Keratinocyte (primary cell): ENCODE data around the gene DPH6. TPM values are rescaled to one million over a fixed set of nuclear protein-coding genes. Genes with fewer than 3 reads are reported as not detected.
A peak's percentile ranks its signal among the peaks of the same experiment; 100 is the strongest.

Experiments
- DNase-seq: peaks from one replicate; pipeline ENCODE4 v3.0.0-alpha.2; 2011; ENCODE audit warnings: low read depth, missing footprints, low spot score
- FAIRE-seq: peaks from 2 replicates; lab custom pipeline; 2011; peaks lifted over from hg19 to GRCh38; lab: Jason Lieb, UNC
- H2AFZ ChIP-seq: 2 replicates; pipeline ENCODE4 v1.6.0; 2012; ENCODE audit warnings: low read length, control low read depth, inconsistent platforms; ENCODE audit not compliant: control insufficient read depth
- H3K27ac ChIP-seq: 2 replicates; pipeline ENCODE4 v1.5.1; 2011; ENCODE audit warnings: low read length; ENCODE audit not compliant: control insufficient read depth, insufficient read depth
- H3K27me3 ChIP-seq: 3 replicates; pipeline ENCODE4 v1.6.0; 2011; ENCODE audit warnings: low read length; ENCODE audit not compliant: control insufficient read depth, insufficient read depth; ENCODE audit errors: extremely low read depth
- H3K36me3 ChIP-seq, 2 experiments: 2 replicates in 1 of 2; 3 replicates in 1 of 2; pipeline ENCODE4 v1.5.1; 2011; ENCODE audit warnings: low read length in 2 of 2, mild to moderate bottlenecking in 1 of 2; ENCODE audit not compliant: control insufficient read depth in 2 of 2, insufficient read depth in 2 of 2; ENCODE audit errors: extremely low read depth in 1 of 2
- H3K4me1 ChIP-seq: 3 replicates; pipeline ENCODE4 v1.5.1; 2011; ENCODE audit warnings: low read length; ENCODE audit not compliant: control insufficient read depth, insufficient read depth; ENCODE audit errors: extremely low read depth
- H3K4me2 ChIP-seq: 3 replicates; pipeline ENCODE4 v1.6.0; 2011; ENCODE audit warnings: low read depth, low read length; ENCODE audit not compliant: control insufficient read depth, insufficient read depth; ENCODE audit errors: extremely low read depth
- H3K4me3 ChIP-seq, 3 experiments: fragments of 200-600 bp in 1 of 3; sonication (generic) in 1 of 3; 2 replicates in 2 of 3; 3 replicates in 1 of 3; pipeline ENCODE4 v1.5.1; 2011 to 2016; ENCODE audit warnings: low read length in 3 of 3, mild to moderate bottlenecking in 3 of 3, control low read depth in 2 of 3, inconsistent platforms in 1 of 3, low read depth in 1 of 3, mixed read lengths in 1 of 3, mixed run types in 1 of 3, moderate library complexity in 1 of 3; ENCODE audit not compliant: control insufficient read depth in 2 of 3, insufficient read depth in 2 of 3; ENCODE audit errors: extremely low read depth in 1 of 3
- H3K79me2 ChIP-seq: 2 replicates; pipeline ENCODE4 v1.6.0; 2012; ENCODE audit warnings: low read length; ENCODE audit not compliant: control insufficient read depth, insufficient read depth
- H3K9ac ChIP-seq: 3 replicates; pipeline ENCODE4 v1.6.0; 2011; ENCODE audit warnings: low read length; ENCODE audit not compliant: control insufficient read depth, insufficient read depth; ENCODE audit errors: extremely low read depth
- H3K9me1 ChIP-seq: 3 replicates; pipeline ENCODE4 v1.6.0; 2011; ENCODE audit warnings: low read length; ENCODE audit not compliant: control insufficient read depth, insufficient read depth; ENCODE audit errors: extremely low read depth
- H3K9me3 ChIP-seq: 2 replicates; pipeline ENCODE4 v1.5.1; 2012; ENCODE audit warnings: low read depth, low read length; ENCODE audit not compliant: control insufficient read depth
- H4K20me1 ChIP-seq: 3 replicates; pipeline ENCODE4 v1.6.0; 2011; ENCODE audit warnings: low read length; ENCODE audit not compliant: control insufficient read depth, insufficient read depth; ENCODE audit errors: extremely low read depth
- EZH2 ChIP-seq: IDR thresholded peaks from one replicate; pipeline ENCODE4 v1.6.1; 2012; ENCODE audit warnings: inconsistent platforms, mild to moderate bottlenecking, low read length, moderate library complexity
- dilution Hi-C: fragments of 300-500 bp; cut with MboI; formaldehyde crosslinking; loops from one replicate; pipeline ENCODE4 v1.7.0; 2020; ENCODE audit warnings: low sequenced_read_pairs; ENCODE audit not compliant: extremely low pct_ligation_motif_present
- polyA plus RNA-seq, 5 experiments: library from polyadenylated mRNA; depleted of rRNA in 3 of 5; stranded (reverse) in 3 of 5; stranded (forward) in 1 of 5; unstranded in 1 of 5; fragments of >200 nt; gene quantifications; 1 replicate in 1 of 5; 2 replicates in 3 of 5; 3 replicates in 1 of 5; pipeline versions ENCODE4 v1.2.1 to v1.2.3, GENCODE V29; 2011 to 2012; ENCODE audit warnings: missing spikeins in 2 of 5, low read depth in 1 of 5, low replicate concordance in 1 of 5
- TF ChIP-seq, protein P1 (sequence below), 3 experiments: IDR thresholded peaks in 1 of 3; conservative IDR thresholded peaks in 1 of 3; optimal IDR thresholded peaks in 1 of 3; 2 replicates in 2 of 3; 3 replicates in 1 of 3; pipeline versions ENCODE3 to v1.5.1; 2011; ENCODE audit warnings: low read length in 3 of 3, mild to moderate bottlenecking in 3 of 3, moderate library complexity in 2 of 3, control low read depth in 1 of 3, inconsistent platforms in 1 of 3; ENCODE audit not compliant: insufficient read depth in 2 of 3; ENCODE audit errors: extremely low read depth in 1 of 3

Gene DPH6
- polyA plus RNA-seq, 1 donor (not counting 4 experiments of a cell fraction or from before 2014, with no cell fraction given): 13.6 TPM

DNA sequence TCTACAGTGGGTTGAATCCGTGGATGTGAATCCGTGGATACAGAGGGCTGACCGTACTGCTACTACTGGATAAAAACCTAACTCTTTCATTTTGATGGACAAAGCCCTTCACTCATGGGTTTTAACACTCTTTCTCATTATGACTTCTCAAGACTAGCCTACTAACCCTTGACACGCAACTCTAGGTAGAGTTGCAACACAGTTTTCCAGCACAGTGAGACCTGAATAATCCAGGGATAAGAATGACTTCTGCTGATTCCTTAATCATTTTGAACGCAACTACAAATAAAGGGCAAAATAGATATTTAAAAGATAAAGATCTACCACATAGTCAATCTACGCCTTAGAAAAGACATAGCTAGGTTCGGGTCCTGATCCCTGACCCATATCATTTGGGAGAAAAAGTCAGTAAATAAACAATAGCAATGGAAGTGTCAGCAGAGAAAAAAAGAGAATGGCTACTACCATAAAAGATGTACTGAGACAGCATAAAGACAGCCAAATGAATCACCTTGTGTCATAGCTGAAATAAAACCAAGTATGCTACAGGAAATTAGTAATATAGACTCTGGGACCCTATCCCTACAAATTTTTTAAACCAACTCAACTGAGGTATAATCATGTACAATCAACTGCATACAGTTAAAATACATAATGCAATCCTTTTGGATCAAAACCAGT lies 87.6 kb downstream of the DPH6 start:
- H3K27ac ChIP-seq: no peak overlapping the region
- no peak overlapping the region for H3K9ac ChIP-seq
- no peaks in the 10 kb centered on the region for H3K79me2 ChIP-seq
- FAIRE-seq (peak; percentile 46), DNase-seq (no peak)
- H4K20me1 ChIP-seq: no peaks in the 10 kb centered on the region
- no peaks in the 10 kb centered on the region for H3K36me3 ChIP-seq
- H3K4me2 ChIP-seq: peak overlapping the region; percentile 24
- TF ChIP-seq, protein P1, sequence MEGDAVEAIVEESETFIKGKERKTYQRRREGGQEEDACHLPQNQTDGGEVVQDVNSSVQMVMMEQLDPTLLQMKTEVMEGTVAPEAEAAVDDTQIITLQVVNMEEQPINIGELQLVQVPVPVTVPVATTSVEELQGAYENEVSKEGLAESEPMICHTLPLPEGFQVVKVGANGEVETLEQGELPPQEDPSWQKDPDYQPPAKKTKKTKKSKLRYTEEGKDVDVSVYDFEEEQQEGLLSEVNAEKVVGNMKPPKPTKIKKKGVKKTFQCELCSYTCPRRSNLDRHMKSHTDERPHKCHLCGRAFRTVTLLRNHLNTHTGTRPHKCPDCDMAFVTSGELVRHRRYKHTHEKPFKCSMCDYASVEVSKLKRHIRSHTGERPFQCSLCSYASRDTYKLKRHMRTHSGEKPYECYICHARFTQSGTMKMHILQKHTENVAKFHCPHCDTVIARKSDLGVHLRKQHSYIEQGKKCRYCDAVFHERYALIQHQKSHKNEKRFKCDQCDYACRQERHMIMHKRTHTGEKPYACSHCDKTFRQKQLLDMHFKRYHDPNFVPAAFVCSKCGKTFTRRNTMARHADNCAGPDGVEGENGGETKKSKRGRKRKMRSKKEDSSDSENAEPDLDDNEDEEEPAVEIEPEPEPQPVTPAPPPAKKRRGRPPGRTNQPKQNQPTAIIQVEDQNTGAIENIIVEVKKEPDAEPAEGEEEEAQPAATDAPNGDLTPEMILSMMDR (optimal IDR thresholded peaks at IDR 0.05 in 1 of 3, IDR thresholded peaks at IDR 0.05 in 1 of 3, conservative IDR thresholded peaks at IDR 0.05 in 1 of 3; ENCODE audit: extremely low read depth in 1 of 3, insufficient read depth in 2 of 3, low read length in 3 of 3): no peak
- TF ChIP-seq EZH2: no peak
- H3K9me3 ChIP-seq: no peaks in the 10 kb centered on the region
- H3K27me3 ChIP-seq: no peaks in the 10 kb centered on the region
- no peak overlapping the region for H3K4me3 ChIP-seq
- H3K9me1 ChIP-seq: no peaks in the 10 kb centered on the region
- dilution Hi-C loops: no loop called here
- no peak overlapping the region for H2AFZ ChIP-seq
- H3K4me1 ChIP-seq: peaks cover 13% of the 10 kb centered on the region

DNA sequence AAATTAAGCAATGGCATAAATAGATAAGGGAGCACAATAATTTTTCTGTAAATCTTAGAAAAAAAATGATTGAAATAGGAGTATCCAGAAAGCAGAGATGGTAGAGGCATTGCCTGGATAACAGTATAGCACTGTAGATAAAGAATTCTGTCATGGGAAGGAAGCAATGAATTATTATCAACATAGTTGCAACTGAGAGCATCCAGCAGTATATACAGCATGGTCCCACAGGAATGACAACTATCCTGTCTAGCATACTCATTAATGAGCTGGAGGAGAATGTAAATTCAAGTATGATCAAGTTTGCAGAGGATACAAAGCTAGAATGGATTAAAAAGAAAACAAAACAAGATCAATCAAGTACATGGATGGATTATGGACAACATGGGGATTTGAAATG lies 90.8 kb downstream of the DPH6 start:
- H3K27ac ChIP-seq: no peak overlapping the region
- no peaks in the 10 kb centered on the region for H3K79me2 ChIP-seq
- no peak overlapping the region for H3K9ac ChIP-seq
- DNase-seq: no peak
- H3K9me1 ChIP-seq: no peaks in the 10 kb centered on the region
- no peaks in the 10 kb centered on the region for H3K27me3 ChIP-seq
- dilution Hi-C loops: no loop called here
- H4K20me1 ChIP-seq: no peaks in the 10 kb centered on the region
- no peak overlapping the region for H3K4me3 ChIP-seq
- no peaks in the 10 kb centered on the region for H3K36me3 ChIP-seq
- peaks cover 13% of the 10 kb centered on the region for H3K4me1 ChIP-seq
- H3K4me2 ChIP-seq: no peak overlapping the region
- no peak for TF ChIP-seq EZH2
- TF ChIP-seq, protein P1 (optimal IDR thresholded peaks at IDR 0.05 in 1 of 3, IDR thresholded peaks at IDR 0.05 in 1 of 3, conservative IDR thresholded peaks at IDR 0.05 in 1 of 3; ENCODE audit: extremely low read depth in 1 of 3, insufficient read depth in 2 of 3, low read length in 3 of 3): no peak
- H3K9me3 ChIP-seq: no peaks in the 10 kb centered on the region
- no peak for FAIRE-seq
- no peak overlapping the region for H2AFZ ChIP-seq
